A673 (cell line): ENCODE measurements around the gene RANBP10.

Experiments used
- EZH2 ChIP-seq: fragments of 200-600 bp; sonication (generic); IDR thresholded peaks from 2 replicates; pipeline ENCODE4 v1.6.1; 2017; ENCODE audit warnings: borderline replicate concordance, low read depth, mild to moderate bottlenecking, mixed read lengths, antibody characterized with exemption, low read length; ENCODE audit not compliant: poor library complexity, severe bottlenecking
- TF ChIP-seq, protein P1 (sequence below): fragments of 300-800, 200-600 bp; sonication (generic); conservative IDR thresholded peaks from 2 replicates; pipeline ENCODE4 v1.5.1; 2017; ENCODE audit warnings: low read depth, mild to moderate bottlenecking, antibody characterized with exemption, low read length, moderate library complexity, mixed read lengths

DNA sequence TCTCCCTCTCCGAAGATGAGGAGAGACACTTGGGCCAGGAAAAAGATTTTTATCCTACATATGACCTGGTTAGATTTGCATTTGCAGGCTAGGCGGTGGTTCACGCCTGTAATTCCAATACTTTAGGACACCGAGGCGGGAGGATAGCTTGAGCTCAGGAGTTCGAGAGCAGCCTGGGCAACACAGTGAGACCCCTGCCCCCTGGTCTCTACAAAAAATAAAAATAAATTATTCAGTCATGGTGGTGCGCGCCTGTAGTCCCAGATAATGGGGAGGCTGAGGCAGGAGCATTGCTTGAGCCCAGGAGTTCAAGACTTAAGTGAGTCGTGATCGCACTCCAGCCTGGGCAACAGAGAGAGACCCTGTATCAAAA, 27.9 kb upstream of the RANBP10 start:
- TF ChIP-seq, protein P1, sequence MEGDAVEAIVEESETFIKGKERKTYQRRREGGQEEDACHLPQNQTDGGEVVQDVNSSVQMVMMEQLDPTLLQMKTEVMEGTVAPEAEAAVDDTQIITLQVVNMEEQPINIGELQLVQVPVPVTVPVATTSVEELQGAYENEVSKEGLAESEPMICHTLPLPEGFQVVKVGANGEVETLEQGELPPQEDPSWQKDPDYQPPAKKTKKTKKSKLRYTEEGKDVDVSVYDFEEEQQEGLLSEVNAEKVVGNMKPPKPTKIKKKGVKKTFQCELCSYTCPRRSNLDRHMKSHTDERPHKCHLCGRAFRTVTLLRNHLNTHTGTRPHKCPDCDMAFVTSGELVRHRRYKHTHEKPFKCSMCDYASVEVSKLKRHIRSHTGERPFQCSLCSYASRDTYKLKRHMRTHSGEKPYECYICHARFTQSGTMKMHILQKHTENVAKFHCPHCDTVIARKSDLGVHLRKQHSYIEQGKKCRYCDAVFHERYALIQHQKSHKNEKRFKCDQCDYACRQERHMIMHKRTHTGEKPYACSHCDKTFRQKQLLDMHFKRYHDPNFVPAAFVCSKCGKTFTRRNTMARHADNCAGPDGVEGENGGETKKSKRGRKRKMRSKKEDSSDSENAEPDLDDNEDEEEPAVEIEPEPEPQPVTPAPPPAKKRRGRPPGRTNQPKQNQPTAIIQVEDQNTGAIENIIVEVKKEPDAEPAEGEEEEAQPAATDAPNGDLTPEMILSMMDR, result no peak
- no peak for TF ChIP-seq EZH2
